ENCODE data around the gene RNF20. TPM values are rescaled to one million over a fixed set of nuclear protein-coding genes. Genes with fewer than 3 reads are reported as not detected.
"Not testable (repeated sequence)": the region's sequence is repeated elsewhere in the genome, so short reads cannot be mapped to it uniquely, and the experiment has no call there.

The RNF20 gene
- total and polyA plus RNA-seq, 2 donors (not counting 1 experiment from before 2014, with no cell fraction given) = 5.7 to 56.4 TPM

DNA sequence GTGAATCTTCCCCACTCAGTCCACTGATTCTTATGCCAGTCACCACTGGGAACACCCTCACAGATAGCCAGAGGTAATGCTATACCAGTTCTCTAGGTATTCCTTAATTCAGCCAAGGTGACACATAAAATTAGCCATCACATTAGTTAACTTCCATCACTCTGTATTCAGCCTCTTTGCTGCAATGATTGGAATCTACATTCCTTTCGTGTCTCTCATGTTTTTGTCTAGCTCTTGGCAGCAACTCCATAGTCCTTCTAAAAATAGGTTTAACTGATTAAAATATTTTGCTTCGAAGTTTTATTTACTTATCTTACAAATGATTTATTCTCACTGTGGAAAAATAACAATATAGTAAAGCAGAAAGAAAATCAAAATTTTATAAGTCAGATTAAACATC lies 19.6 kb upstream of the RNF20 start:
- Histone ChIP-seq H3K4me3 (ENCODE audit: control extremely low read depth in 1 of 5, extremely low read depth in 1 of 5, insufficient read depth in 1 of 5, low read depth in 2 of 5, low read length in 4 of 5) (no peak overlapping the region), H3K4me1 (ENCODE audit: control insufficient read depth in 2 of 2, insufficient read depth in 2 of 2, low read length in 2 of 2) (no peaks in the 10 kb centered on the region), H3K79me2 (ENCODE audit: control insufficient read depth, insufficient read depth, low read length) (no peaks in the 10 kb centered on the region), H3K4me2 (replicated peaks; ENCODE audit: low read depth, low read length, poor library complexity, severe bottlenecking) (no peak overlapping the region), H2AFZ (ENCODE audit: insufficient read depth, low read depth, low read length, poor library complexity, severe bottlenecking) (no peak overlapping the region), H3K36me3 (replicated peaks in 1 of 2; ENCODE audit: control extremely low read depth in 1 of 2, control insufficient read depth in 1 of 2, extremely low read depth in 1 of 2, insufficient read depth in 2 of 2, low read length in 1 of 2) (no peaks in the 10 kb centered on the region), H3K9ac (ENCODE audit: low read length) (no peak overlapping the region), H4K20me1 (ENCODE audit: control insufficient read depth, insufficient read depth, low read length, poor library complexity, severe bottlenecking) (no peaks in the 10 kb centered on the region), H3K27me3 (replicated peaks in 1 of 4; ENCODE audit: control extremely low read depth in 1 of 4, control insufficient read depth in 3 of 4, insufficient read depth in 4 of 4, low read length in 3 of 4) (peaks cover 0 to 7% (median 6%) of the 10 kb centered on the region in 4 experiments), H3K27ac (ENCODE audit: low read length in 2 of 2) (no peak overlapping the region), H3K9me3 (ENCODE audit: control extremely low read depth in 1 of 3, control insufficient read depth in 2 of 3, insufficient read depth in 1 of 3, low read length in 2 of 3) (no peaks in the 10 kb centered on the region)
- H3K27ac Mint-ChIP-seq = no peak overlapping the region
- DNase-seq (no peak), ATAC-seq (ENCODE audit: low read depth) (no peak)
- WGBS (ENCODE audit: insufficient coverage) = no CpG with 5 or more reads among the region's 2 CpGs
- ChIA-PET POLR2A (no interaction called here), CTCF (no interaction called here)
- no peak overlapping the region for H3K4me3 Mint-ChIP-seq
- peaks cover 48% of the 10 kb centered on the region for H3K27me3 Mint-ChIP-seq
- intact Hi-C loops (cut with micrococcal nuclease) = no loop called here
- peaks cover 5% of the 10 kb centered on the region for H3K9me3 Mint-ChIP-seq (ENCODE audit: insufficient read depth)
- H3K4me1 Mint-ChIP-seq = no peaks in the 10 kb centered on the region
- TF ChIP-seq, protein P1, sequence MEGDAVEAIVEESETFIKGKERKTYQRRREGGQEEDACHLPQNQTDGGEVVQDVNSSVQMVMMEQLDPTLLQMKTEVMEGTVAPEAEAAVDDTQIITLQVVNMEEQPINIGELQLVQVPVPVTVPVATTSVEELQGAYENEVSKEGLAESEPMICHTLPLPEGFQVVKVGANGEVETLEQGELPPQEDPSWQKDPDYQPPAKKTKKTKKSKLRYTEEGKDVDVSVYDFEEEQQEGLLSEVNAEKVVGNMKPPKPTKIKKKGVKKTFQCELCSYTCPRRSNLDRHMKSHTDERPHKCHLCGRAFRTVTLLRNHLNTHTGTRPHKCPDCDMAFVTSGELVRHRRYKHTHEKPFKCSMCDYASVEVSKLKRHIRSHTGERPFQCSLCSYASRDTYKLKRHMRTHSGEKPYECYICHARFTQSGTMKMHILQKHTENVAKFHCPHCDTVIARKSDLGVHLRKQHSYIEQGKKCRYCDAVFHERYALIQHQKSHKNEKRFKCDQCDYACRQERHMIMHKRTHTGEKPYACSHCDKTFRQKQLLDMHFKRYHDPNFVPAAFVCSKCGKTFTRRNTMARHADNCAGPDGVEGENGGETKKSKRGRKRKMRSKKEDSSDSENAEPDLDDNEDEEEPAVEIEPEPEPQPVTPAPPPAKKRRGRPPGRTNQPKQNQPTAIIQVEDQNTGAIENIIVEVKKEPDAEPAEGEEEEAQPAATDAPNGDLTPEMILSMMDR (IDR thresholded peaks at IDR 0.05) = no peak
- TF ChIP-seq EZH2 (IDR thresholded peaks at IDR 0.05; ENCODE audit: borderline replicate concordance, insufficient read depth, low read depth, low read length, poor library complexity, severe bottlenecking) = no peak

DNA sequence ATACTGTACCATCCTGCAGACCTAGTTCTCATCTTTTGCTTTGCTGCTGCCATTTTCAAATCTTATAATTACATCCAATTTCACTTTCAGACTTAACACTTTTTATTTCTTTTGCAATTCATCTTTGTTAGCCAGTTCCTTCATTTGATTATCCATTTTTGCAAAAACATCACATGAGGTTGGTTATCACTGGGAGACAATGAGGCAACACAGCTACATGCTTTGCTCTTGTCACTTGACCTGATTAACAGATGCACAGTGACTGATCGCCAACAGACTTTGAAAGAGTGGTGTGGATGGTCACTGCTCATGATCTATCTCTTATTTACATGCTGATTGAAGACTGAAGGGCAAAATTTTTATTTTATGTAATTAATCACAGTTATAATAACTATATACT lies 17.0 kb upstream of the RNF20 start:
- Histone ChIP-seq H3K27ac (ENCODE audit: low read length in 2 of 2) (no peak overlapping the region), H4K20me1 (ENCODE audit: control insufficient read depth, insufficient read depth, low read length, poor library complexity, severe bottlenecking) (no peaks in the 10 kb centered on the region), H3K4me3 (ENCODE audit: control extremely low read depth in 1 of 5, extremely low read depth in 1 of 5, insufficient read depth in 1 of 5, low read depth in 2 of 5, low read length in 4 of 5) (no peak overlapping the region), H2AFZ (ENCODE audit: insufficient read depth, low read depth, low read length, poor library complexity, severe bottlenecking) (no peak overlapping the region), H3K27me3 (replicated peaks in 1 of 4; ENCODE audit: control extremely low read depth in 1 of 4, control insufficient read depth in 3 of 4, insufficient read depth in 4 of 4, low read length in 3 of 4) (peaks cover 0 to 7% (median 6%) of the 10 kb centered on the region in 4 experiments), H3K9ac (ENCODE audit: low read length) (no peak overlapping the region), H3K4me1 (ENCODE audit: control insufficient read depth in 2 of 2, insufficient read depth in 2 of 2, low read length in 2 of 2) (no peaks in the 10 kb centered on the region), H3K79me2 (ENCODE audit: control insufficient read depth, insufficient read depth, low read length) (no peaks in the 10 kb centered on the region), H3K4me2 (replicated peaks; ENCODE audit: low read depth, low read length, poor library complexity, severe bottlenecking) (no peak overlapping the region), H3K9me3 (ENCODE audit: control extremely low read depth in 1 of 3, control insufficient read depth in 2 of 3, insufficient read depth in 1 of 3, low read length in 2 of 3) (no peaks in the 10 kb centered on the region), H3K36me3 (replicated peaks in 1 of 2; ENCODE audit: control extremely low read depth in 1 of 2, control insufficient read depth in 1 of 2, extremely low read depth in 1 of 2, insufficient read depth in 2 of 2, low read length in 1 of 2) (no peaks in the 10 kb centered on the region)
- intact Hi-C loops (cut with micrococcal nuclease) = no loop called here
- H3K27me3 Mint-ChIP-seq = peaks cover 41% of the 10 kb centered on the region
- ChIA-PET CTCF (interaction anchor here (1.4 kb wide), 1 partner anchor 13 kb away, joined by 4 read pairs; no protein-coding TSS in a partner anchor), POLR2A (no interaction called here)
- no peak overlapping the region for H3K27ac Mint-ChIP-seq
- TF ChIP-seq, protein P1 (IDR thresholded peaks at IDR 0.05) = no peak
- TF ChIP-seq EZH2 (IDR thresholded peaks at IDR 0.05; ENCODE audit: borderline replicate concordance, insufficient read depth, low read depth, low read length, poor library complexity, severe bottlenecking) = no peak
- ATAC-seq (ENCODE audit: low read depth) (no peak), DNase-seq (no peak)
- H3K4me1 Mint-ChIP-seq = no peaks in the 10 kb centered on the region
- no CpG with 5 or more reads among the region's 1 CpG for WGBS (ENCODE audit: insufficient coverage)
- no peak overlapping the region for H3K4me3 Mint-ChIP-seq
- peaks cover 5% of the 10 kb centered on the region for H3K9me3 Mint-ChIP-seq (ENCODE audit: insufficient read depth)

DNA sequence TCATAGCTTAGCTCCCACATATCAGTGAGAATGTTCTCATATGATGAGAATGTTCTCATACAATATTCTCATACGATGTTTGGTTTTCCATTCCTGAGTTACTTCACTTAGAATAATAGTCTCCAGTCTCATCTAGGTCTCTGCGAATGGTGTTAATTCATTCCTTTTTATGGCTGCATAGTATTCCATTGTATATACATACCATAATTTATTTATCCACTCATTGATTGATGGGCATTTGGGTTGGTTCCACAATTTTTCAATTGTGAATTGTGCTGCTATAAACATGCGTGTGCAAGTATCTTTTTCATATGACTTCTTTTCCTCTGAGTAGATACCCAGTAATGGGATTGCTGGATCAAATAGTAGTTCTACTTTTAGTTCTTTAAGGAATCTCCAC lies 15.2 kb upstream of the RNF20 start:
- DNase-seq; CTCF ChIA-PET; H3K4me1 Mint-ChIP-seq; H3K4me1 ChIP-seq (ENCODE audit: control insufficient read depth in 2 of 2, insufficient read depth in 2 of 2, low read length in 2 of 2); H3K4me2 ChIP-seq (replicated peaks; ENCODE audit: low read depth, low read length, poor library complexity, severe bottlenecking); H3K9me3 ChIP-seq (ENCODE audit: control extremely low read depth in 1 of 3, control insufficient read depth in 2 of 3, insufficient read depth in 1 of 3, low read length in 2 of 3); H3K9ac ChIP-seq (ENCODE audit: low read length); H2AFZ ChIP-seq (ENCODE audit: insufficient read depth, low read depth, low read length, poor library complexity, severe bottlenecking); H4K20me1 ChIP-seq (ENCODE audit: control insufficient read depth, insufficient read depth, low read length, poor library complexity, severe bottlenecking); H3K9me3 Mint-ChIP-seq (ENCODE audit: insufficient read depth); H3K27ac ChIP-seq (ENCODE audit: low read length in 2 of 2); H3K27me3 ChIP-seq (replicated peaks in 1 of 4; ENCODE audit: control extremely low read depth in 1 of 4, control insufficient read depth in 3 of 4, insufficient read depth in 4 of 4, low read length in 3 of 4); ATAC-seq (ENCODE audit: low read depth); H3K4me3 ChIP-seq (ENCODE audit: control extremely low read depth in 1 of 5, extremely low read depth in 1 of 5, insufficient read depth in 1 of 5, low read depth in 2 of 5, low read length in 4 of 5); H3K79me2 ChIP-seq (ENCODE audit: control insufficient read depth, insufficient read depth, low read length); H3K4me3 Mint-ChIP-seq; H3K36me3 ChIP-seq (replicated peaks in 1 of 2; ENCODE audit: control extremely low read depth in 1 of 2, control insufficient read depth in 1 of 2, extremely low read depth in 1 of 2, insufficient read depth in 2 of 2, low read length in 1 of 2); intact Hi-C loops (cut with micrococcal nuclease); H3K27ac Mint-ChIP-seq; POLR2A ChIA-PET: not testable (repeated sequence)
- no CpG with 5 or more reads among the region's 3 CpGs for WGBS (ENCODE audit: insufficient coverage)
- peaks cover 44% of the 10 kb centered on the region for H3K27me3 Mint-ChIP-seq
